Measurements from ENCODE around the gene CFHR2. TPM values are rescaled to one million over a fixed set of nuclear protein-coding genes. Genes with fewer than 3 reads are reported as not detected.
"Not testable (repeated sequence)": the region's sequence is repeated elsewhere in the genome, so short reads cannot be mapped to it uniquely, and the experiment has no call there.

The CFHR2 gene
- total RNA-seq: not detected

GRCh38 chr1:196943568-196943967 is at the start of gene CFHR2:
Gene CFHR2, plus strand, starts transcription at chr1:196943738. Its CDS starts 143 bp downstream, at chr1:196943881.
- H3K4me3 ChIP-seq; H3K4me1 ChIP-seq; H3K27me3 ChIP-seq; H3K36me3 ChIP-seq; intact Hi-C loops (cut with DNase I); H3K9me3 ChIP-seq; H3K27ac ChIP-seq; DNase-seq (ENCODE audit: extremely low spot score in 2 of 2): not testable (repeated sequence)

DNA sequence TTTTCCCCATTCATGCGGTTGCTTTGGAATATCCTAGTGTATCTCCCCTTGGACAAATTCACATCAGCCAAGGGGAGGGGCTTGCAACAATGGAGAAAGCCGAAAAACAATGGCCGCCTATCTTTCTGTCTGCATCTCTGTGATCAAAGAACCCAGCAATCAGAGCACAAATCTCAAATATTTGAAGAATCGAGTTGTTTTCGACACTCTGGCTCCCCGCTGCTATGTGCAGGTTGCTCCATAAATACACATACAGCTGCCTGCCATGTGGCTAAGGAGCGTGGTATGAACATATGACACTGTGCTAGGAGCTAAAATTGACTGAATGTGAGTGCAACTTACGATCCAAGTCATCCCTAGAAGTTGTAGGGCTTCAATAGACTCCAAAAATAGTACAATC is 47.2 kb upstream of the CFHR2 start:
- no peak overlapping the region for H3K4me3 ChIP-seq
- intact Hi-C loops (cut with DNase I): no loop called here
- no peak overlapping the region for H3K27ac ChIP-seq
- TF ChIP-seq CTCF (IDR thresholded peaks at IDR 0.05) (no peak), POLR2A (IDR thresholded peaks at IDR 0.05) (no peak), POLR2AphosphoS5 (IDR thresholded peaks at IDR 0.05; ENCODE audit: insufficient read depth in 1 of 2, low read depth in 1 of 2) (no peak)
- H3K36me3 ChIP-seq: no peaks in the 10 kb centered on the region
- H3K9me3 ChIP-seq: no peaks in the 10 kb centered on the region
- no peak for DNase-seq (ENCODE audit: extremely low spot score in 2 of 2)
- H3K27me3 ChIP-seq: no peaks in the 10 kb centered on the region
- H3K4me1 ChIP-seq: no peaks in the 10 kb centered on the region

GRCh38 chr1:196897158-196897828 is 46.2 kb upstream of the CFHR2 start:
- TF ChIP-seq POLR2AphosphoS5 (IDR thresholded peaks at IDR 0.05; ENCODE audit: insufficient read depth in 1 of 2, low read depth in 1 of 2) (no peak), POLR2A (IDR thresholded peaks at IDR 0.05) (no peak), CTCF (IDR thresholded peaks at IDR 0.05) (no peak)
- Histone ChIP-seq H3K27me3 (no peaks in the 10 kb centered on the region), H3K9me3 (no peaks in the 10 kb centered on the region), H3K36me3 (no peaks in the 10 kb centered on the region), H3K4me3 (no peak overlapping the region), H3K4me1 (no peaks in the 10 kb centered on the region), H3K27ac (no peak overlapping the region)
- DNase-seq (ENCODE audit: extremely low spot score in 2 of 2): no peak
- intact Hi-C loops (cut with DNase I): no loop called here

DNA sequence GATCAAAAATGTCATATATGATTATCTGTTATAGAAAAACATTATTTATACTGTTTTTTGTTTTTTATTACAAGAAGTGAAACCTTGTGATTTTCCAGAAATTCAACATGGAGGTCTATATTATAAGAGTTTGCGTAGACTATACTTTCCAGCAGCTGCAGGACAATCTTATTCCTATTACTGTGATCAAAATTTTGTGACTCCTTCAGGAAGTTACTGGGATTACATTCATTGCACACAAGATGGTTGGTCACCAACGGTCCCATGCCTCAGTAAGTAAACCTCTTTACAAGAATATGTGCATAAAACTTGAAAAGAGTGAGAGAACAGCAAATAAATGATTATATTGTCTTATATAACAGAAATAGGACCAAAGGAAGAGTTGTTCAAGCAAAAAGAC is 41.2 kb upstream of the CFHR2 start:
- H3K36me3 ChIP-seq: no peaks in the 10 kb centered on the region
- H3K4me3 ChIP-seq: no peak overlapping the region
- H3K27ac ChIP-seq: no peak overlapping the region
- intact Hi-C loops (cut with DNase I): no loop called here
- H3K27me3 ChIP-seq: no peaks in the 10 kb centered on the region
- no peak for TF ChIP-seq POLR2AphosphoS5 (IDR thresholded peaks at IDR 0.05; ENCODE audit: insufficient read depth in 1 of 2, low read depth in 1 of 2)
- TF ChIP-seq CTCF (IDR thresholded peaks at IDR 0.05): no peak
- no peak for TF ChIP-seq POLR2A (IDR thresholded peaks at IDR 0.05)
- no peaks in the 10 kb centered on the region for H3K4me1 ChIP-seq
- no peak for DNase-seq (ENCODE audit: extremely low spot score in 2 of 2)
- no peaks in the 10 kb centered on the region for H3K9me3 ChIP-seq

DNA sequence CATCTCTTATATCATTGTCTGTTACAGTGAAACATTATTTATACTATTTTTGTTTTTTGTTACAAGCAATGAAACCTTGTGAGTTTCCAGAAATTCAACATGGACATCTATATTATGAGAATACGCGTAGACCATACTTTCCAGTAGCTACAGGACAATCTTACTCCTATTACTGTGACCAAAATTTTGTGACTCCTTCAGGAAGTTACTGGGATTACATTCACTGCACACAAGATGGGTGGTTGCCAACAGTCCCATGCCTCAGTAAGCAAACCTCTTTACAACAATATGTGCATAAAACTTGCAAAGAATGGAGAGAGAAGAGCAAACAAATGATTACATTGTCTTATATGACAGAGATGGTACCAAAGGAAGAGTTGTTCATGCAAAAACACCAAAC is 33.3 kb upstream of the CFHR2 start:
- Histone ChIP-seq H3K4me1 (no peaks in the 10 kb centered on the region), H3K27me3 (no peaks in the 10 kb centered on the region), H3K4me3 (no peak overlapping the region), H3K27ac (no peak overlapping the region), H3K36me3 (no peaks in the 10 kb centered on the region), H3K9me3 (no peaks in the 10 kb centered on the region)
- intact Hi-C loops (cut with DNase I): no loop called here
- TF ChIP-seq CTCF (IDR thresholded peaks at IDR 0.05): no peak
- no peak for TF ChIP-seq POLR2A (IDR thresholded peaks at IDR 0.05)
- no peak for TF ChIP-seq POLR2AphosphoS5 (IDR thresholded peaks at IDR 0.05; ENCODE audit: insufficient read depth in 1 of 2, low read depth in 1 of 2)
- no peak for DNase-seq (ENCODE audit: extremely low spot score in 2 of 2)

- H3K4me3 ChIP-seq; H3K36me3 ChIP-seq; H3K27ac ChIP-seq; H3K27me3 ChIP-seq; DNase-seq (ENCODE audit: extremely low spot score in 2 of 2); H3K9me3 ChIP-seq; H3K4me1 ChIP-seq; intact Hi-C loops (cut with DNase I): not testable (repeated sequence)
Measured at GRCh38 chr1:196912283-196912682, 31.3 kb upstream of the CFHR2 start.

DNA sequence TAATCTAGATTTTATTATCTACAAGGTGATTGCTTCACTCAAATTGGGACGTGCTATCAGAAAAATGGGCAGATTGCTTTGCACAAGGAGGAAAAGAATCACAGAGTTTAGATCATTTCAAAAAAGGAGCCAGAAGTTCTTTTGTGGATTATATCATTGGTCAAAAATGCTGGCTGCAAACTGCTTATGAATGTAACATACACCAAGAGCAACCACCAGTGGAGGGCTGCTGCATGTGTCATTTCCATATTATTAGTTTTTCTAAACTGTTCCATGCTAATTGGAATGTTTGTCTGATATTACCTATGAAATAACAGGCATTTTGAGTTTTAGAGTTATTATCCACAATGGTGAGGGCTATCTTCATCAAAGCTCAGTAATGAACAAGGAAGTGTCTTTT is 16.7 kb upstream of the CFHR2 start:
- DNase-seq (ENCODE audit: extremely low spot score in 2 of 2); H3K27me3 ChIP-seq; H3K36me3 ChIP-seq; H3K27ac ChIP-seq; H3K4me1 ChIP-seq; intact Hi-C loops (cut with DNase I); H3K9me3 ChIP-seq; H3K4me3 ChIP-seq: not testable (repeated sequence)

GRCh38 chr1:196932853-196933252 is 10.7 kb upstream of the CFHR2 start:
- H3K27me3 ChIP-seq; intact Hi-C loops (cut with DNase I); H3K4me3 ChIP-seq; H3K27ac ChIP-seq; H3K9me3 ChIP-seq; H3K36me3 ChIP-seq; DNase-seq (ENCODE audit: extremely low spot score in 2 of 2); H3K4me1 ChIP-seq: not testable (repeated sequence)
